Skin of body (tissue), 2 donors: ENCODE measurements around the gene RPL7L1. TPM values are rescaled to one million over a fixed set of nuclear protein-coding genes. Genes with fewer than 3 reads are reported as not detected.
A peak's percentile ranks its signal among the peaks of the same experiment; 100 is the strongest.

Experiments used
- DNase-seq: peaks from one replicate; lab custom pipeline; 2025; lab: John Stamatoyannopoulos, UW
- total RNA-seq: library from RNA; depleted of rRNA; stranded (reverse); fragments of >200 nt; gene quantifications from one replicate; pipeline ENCODE4 v1.2.3, GENCODE V29; 2014

The RPL7L1 gene
- total RNA-seq, 1 donor from 2014 or later, result 88.3 TPM

GRCh38 chr6:42928986-42929820 lies 49.8 kb downstream of the RPL7L1 start, which contains the start of gene CNPY3:
Gene CNPY3 (plus strand): TSS chr6:42929480. CDS start chr6:42929571, 91 bp downstream.
- DNase-seq, result peak; percentile 96

DNA sequence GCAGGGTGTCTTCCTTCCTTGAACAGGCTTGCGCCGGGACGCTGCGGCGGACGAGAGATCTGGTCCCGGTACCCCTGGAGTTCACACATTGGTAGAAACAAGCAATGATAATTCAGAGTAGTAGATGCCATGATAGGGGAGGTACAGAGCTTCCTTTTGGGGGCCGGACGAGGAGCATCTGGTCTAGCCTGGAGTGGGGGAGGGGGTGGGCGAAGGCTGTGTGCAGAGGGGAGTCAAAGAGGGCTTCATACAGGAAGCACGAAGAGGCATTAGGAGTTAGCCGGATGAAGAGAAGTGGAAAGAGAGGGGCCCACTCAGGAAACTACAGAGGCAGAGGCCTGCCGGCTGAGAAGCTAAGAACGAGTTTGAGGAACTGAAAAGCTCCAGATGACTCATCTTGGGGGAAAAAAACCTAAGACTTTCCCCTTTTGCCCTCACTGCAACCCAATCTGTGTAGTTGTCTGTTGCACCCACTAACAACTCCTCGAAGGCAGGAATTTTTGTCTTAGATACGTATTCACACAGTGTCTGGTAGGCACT lies 50.5 kb downstream of the RPL7L1 start:
- peak; percentile 68 for DNase-seq

DNA sequence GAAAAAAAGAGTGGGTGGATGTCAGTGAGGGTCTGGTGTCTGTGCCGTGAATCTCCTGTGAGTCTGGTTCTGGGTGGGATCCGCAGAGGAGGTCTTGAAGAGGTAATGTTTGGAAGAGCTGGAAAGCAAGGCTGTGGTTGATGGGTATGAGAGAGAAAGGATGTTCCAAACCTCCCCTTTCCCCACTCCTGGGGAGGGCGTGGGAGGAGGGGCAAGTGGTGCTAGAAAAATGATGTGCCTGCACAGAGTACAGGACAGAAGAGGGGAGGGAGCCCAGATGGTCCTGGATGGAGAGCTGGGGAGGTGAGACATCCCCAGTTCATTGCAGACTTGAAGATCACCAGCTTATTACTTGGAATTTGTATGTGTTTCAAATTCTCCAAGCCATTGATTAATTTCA lies 53.0 kb downstream of the RPL7L1 start:
- DNase-seq, result no peak

GRCh38 chr6:42933205-42933604 lies 53.8 kb downstream of the RPL7L1 start:
- DNase-seq, result no peak

- no peak for DNase-seq
Measured at GRCh38 chr6:42935322-42935721, 55.9 kb downstream of the RPL7L1 start.

DNA sequence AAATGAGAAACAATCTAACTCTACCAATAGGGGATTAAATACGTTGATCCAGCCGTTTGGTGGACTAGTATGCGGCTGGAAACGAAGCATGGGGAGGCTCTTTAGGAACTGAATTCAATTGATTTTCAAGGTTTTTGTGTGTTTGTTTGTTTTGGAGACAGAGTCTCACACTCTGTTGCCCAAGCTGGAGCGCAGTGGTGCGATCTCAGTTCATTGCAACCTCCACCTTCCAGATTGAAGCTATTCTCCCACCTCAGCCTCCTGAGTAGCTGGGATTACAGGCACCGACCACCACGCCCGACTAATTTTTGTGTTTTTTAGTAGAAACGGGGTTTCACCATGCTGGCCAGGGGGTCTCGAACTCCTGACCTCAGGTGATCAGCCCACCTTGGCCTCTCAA lies 57.0 kb downstream of the RPL7L1 start:
- no peak for DNase-seq

DNA sequence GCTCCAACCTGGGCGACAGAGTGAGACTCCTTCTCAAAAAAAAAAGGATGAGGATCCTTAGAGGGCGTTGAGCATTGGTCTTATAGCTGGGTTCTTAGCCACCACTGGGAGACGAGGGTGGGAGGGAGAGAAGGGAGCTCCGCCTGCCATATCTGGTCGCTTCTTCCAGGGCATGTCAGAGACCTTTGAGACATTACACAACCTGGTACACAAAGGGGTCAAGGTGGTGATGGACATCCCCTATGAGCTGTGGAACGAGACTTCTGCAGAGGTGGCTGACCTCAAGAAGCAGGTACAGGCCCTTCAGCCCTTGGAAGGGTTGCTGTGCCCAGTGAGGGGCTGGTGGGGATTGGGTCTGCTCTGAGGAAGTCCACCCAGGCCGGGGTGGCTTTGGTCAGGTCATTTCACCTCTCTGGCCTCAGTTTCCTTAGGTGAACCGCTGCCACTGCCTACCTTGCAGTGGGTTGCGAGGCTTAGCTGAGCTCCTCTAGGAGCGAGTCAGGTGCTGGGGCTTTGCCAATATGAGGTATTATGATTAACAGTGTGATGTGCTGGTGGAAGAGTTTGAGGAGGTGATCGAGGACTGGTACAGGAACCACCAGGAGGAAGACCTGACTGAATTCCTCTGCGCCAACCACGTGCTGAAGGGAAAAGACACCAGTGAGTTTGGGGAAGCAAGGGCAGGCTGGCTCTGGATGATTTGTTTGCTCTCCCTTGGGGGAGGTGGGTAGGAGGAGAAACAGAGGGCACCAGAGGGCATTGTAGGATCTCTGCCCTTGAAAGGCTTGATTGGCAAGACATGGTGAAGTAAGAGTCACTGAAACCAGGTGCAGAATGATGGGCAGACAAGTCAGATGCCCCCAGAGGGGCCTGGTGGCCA lies 58.4 kb downstream of the RPL7L1 start:
- DNase-seq, result no peak

DNA sequence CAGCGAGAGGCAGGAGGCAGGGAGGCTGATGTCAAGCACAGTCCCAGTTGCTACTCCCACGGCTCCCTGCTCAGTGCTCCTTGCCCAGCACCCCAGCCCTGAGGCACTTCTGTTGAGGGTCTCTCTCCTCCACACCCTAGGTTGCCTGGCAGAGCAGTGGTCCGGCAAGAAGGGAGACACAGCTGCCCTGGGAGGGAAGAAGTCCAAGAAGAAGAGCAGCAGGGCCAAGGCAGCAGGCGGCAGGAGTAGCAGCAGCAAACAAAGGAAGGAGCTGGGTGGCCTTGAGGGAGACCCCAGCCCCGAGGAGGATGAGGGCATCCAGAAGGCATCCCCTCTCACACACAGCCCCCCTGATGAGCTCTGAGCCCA lies 59.0 kb downstream of the RPL7L1 start:
- DNase-seq, result no peak

DNA sequence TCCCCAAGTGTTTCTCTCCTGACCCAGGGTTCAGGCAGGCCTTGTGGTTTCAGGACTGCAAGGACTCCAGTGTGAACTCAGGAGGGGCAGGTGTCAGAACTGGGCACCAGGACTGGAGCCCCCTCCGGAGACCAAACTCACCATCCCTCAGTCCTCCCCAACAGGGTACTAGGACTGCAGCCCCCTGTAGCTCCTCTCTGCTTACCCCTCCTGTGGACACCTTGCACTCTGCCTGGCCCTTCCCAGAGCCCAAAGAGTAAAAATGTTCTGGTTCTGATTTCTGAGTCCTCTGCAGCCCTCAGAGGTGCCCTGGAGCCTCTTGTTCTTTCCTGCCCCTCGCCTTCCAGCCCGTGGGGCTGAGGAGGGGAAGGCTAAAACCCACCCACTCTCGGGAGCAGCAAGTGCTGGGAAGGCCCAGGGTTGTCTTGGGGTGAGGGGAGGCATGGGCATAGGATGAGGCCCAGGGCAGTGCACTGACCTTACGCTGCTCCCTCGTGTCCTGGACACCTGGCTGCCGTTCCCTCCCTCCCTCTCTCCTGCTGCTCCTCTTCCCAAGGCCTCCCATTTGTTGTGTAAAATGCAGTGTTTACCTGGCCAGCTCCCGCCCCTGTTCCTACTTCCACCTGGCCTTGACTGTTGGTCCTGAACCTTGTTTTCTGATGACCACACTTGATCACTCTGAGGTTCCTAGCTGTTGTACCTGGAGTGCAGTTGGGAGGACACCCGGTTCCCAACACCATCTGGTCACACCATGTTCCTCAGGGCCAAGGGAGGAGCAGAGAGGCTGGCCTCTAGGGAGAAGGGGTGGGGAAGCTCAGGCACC lies 59.8 kb downstream of the RPL7L1 start:
- DNase-seq, result no peak

Other genes with a start within 250 kb of the RPL7L1 start
- 2.8 TPM for gene PRPH2, start 157.0 kb upstream of the RPL7L1 start, total RNA-seq
- gene TBCC, start 133.5 kb upstream of the RPL7L1 start, total RNA-seq, result 20.8 TPM
- 10.6 TPM for gene BICRAL, start 97.6 kb upstream of the RPL7L1 start, total RNA-seq
- not detected for gene PTCRA, start 36.4 kb downstream of the RPL7L1 start, total RNA-seq
- 18.1 TPM for gene CNPY3, start 49.9 kb downstream of the RPL7L1 start, total RNA-seq
- gene GNMT, start 81.1 kb downstream of the RPL7L1 start, total RNA-seq, result 0.20 TPM
- 13.1 TPM for gene PEX6, start 99.6 kb downstream of the RPL7L1 start, total RNA-seq
- gene PPP2R5D, start 105.0 kb downstream of the RPL7L1 start, total RNA-seq, result 23.8 TPM
- 28.9 TPM for gene MEA1, start 134.3 kb downstream of the RPL7L1 start, total RNA-seq
- gene KLHDC3, start 134.6 kb downstream of the RPL7L1 start, total RNA-seq, result 82.3 TPM
- gene RRP36, start 142.0 kb downstream of the RPL7L1 start, total RNA-seq, result 36.2 TPM
- gene CUL7, start 174.2 kb downstream of the RPL7L1 start, total RNA-seq, result 20.3 TPM
- gene MRPL2, start 179.8 kb downstream of the RPL7L1 start, total RNA-seq, result 17.3 TPM
- 15.6 TPM for gene KLC4, start 180.0 kb downstream of the RPL7L1 start, total RNA-seq
- 121 TPM for gene PTK7, start 196.7 kb downstream of the RPL7L1 start, total RNA-seq